Neutrophil (primary cell): ENCODE data around the gene SCN3A.

ENCODE experiments used
- H3K27ac ChIP-seq: fragments of 200-600 bp; sonication (generic); 2 replicates; pipeline ENCODE4 v1.5.1; 2016; ENCODE audit warnings: mild to moderate bottlenecking, moderate library complexity
- H3K27me3 ChIP-seq: fragments of 200-600 bp; sonication (generic); 2 replicates; pipeline ENCODE4 v1.6.0; 2016; ENCODE audit warnings: mild to moderate bottlenecking
- H3K36me3 ChIP-seq: fragments of 200-600 bp; sonication (generic); 2 replicates; pipeline ENCODE4 v1.5.1; 2017
- H3K4me1 ChIP-seq, 2 experiments: fragments of 200-600 bp in 1 of 2; sonication (generic) in 1 of 2; 1 replicate in 1 of 2; 2 replicates in 1 of 2; pipeline versions ENCODE4 v1.5.1 to v1.6.1; 2013 to 2016; ENCODE audit warnings: low read depth in 1 of 2, low read length in 1 of 2, mild to moderate bottlenecking in 1 of 2, moderate library complexity in 1 of 2; ENCODE audit not compliant: control insufficient read depth in 1 of 2, insufficient read depth in 1 of 2
- H3K4me3 ChIP-seq, 2 experiments: fragments of 200-600 bp in 1 of 2; sonication (generic) in 1 of 2; 1 replicate in 1 of 2; 2 replicates in 1 of 2; pipeline ENCODE4 v1.5.1; 2013 to 2016; ENCODE audit warnings: low read depth in 1 of 2, low read length in 1 of 2, mild to moderate bottlenecking in 1 of 2, moderate library complexity in 1 of 2
- H3K9me3 ChIP-seq: fragments of 200-600 bp; sonication (generic); 2 replicates; pipeline ENCODE4 v1.5.1; 2016
- CTCF ChIP-seq: fragments of 200-600 bp; sonication (generic); IDR thresholded peaks from 2 replicates; pipeline ENCODE4 v1.5.1; 2016; ENCODE audit warnings: antibody characterized with exemption

Gene SCN3A

GRCh38 chr2:165164201-165164600 lies 39.6 kb downstream of the SCN3A start:
- H3K36me3 ChIP-seq, result no peaks in the 10 kb centered on the region
- H3K9me3 ChIP-seq, result no peaks in the 10 kb centered on the region
- H3K4me3 ChIP-seq, result no peak overlapping the region
- no peak overlapping the region for H3K27ac ChIP-seq
- TF ChIP-seq CTCF, result no peak
- H3K4me1 ChIP-seq, result no peaks in the 10 kb centered on the region
- H3K27me3 ChIP-seq, result no peaks in the 10 kb centered on the region

GRCh38 chr2:165163761-165164160 lies 40.1 kb downstream of the SCN3A start:
- H3K4me3 ChIP-seq, result no peak overlapping the region
- no peaks in the 10 kb centered on the region for H3K9me3 ChIP-seq
- TF ChIP-seq CTCF, result no peak
- H3K4me1 ChIP-seq, result no peaks in the 10 kb centered on the region
- no peaks in the 10 kb centered on the region for H3K36me3 ChIP-seq
- no peak overlapping the region for H3K27ac ChIP-seq
- H3K27me3 ChIP-seq, result no peaks in the 10 kb centered on the region

- Histone ChIP-seq H3K4me3 (no peak overlapping the region), H3K27ac (no peak overlapping the region), H3K4me1 (no peaks in the 10 kb centered on the region), H3K36me3 (no peaks in the 10 kb centered on the region), H3K9me3 (no peaks in the 10 kb centered on the region), H3K27me3 (no peaks in the 10 kb centered on the region)
- no peak for TF ChIP-seq CTCF
Observed at GRCh38 chr2:165162466-165162865, 41.4 kb downstream of the SCN3A start.

GRCh38 chr2:165161510-165161909 lies 42.3 kb downstream of the SCN3A start:
- no peaks in the 10 kb centered on the region for H3K36me3 ChIP-seq
- no peaks in the 10 kb centered on the region for H3K4me1 ChIP-seq
- no peak for TF ChIP-seq CTCF
- H3K4me3 ChIP-seq, result no peak overlapping the region
- no peaks in the 10 kb centered on the region for H3K27me3 ChIP-seq
- no peaks in the 10 kb centered on the region for H3K9me3 ChIP-seq
- H3K27ac ChIP-seq, result no peak overlapping the region

- Histone ChIP-seq H3K9me3 (no peaks in the 10 kb centered on the region), H3K4me3 (no peak overlapping the region), H3K36me3 (no peaks in the 10 kb centered on the region), H3K27me3 (no peaks in the 10 kb centered on the region), H3K4me1 (no peaks in the 10 kb centered on the region), H3K27ac (no peak overlapping the region)
- no peak for TF ChIP-seq CTCF
Observed at GRCh38 chr2:165157160-165157559, 46.7 kb downstream of the SCN3A start.

- H3K27me3 ChIP-seq, result no peaks in the 10 kb centered on the region
- no peaks in the 10 kb centered on the region for H3K36me3 ChIP-seq
- no peak overlapping the region for H3K27ac ChIP-seq
- no peak for TF ChIP-seq CTCF
- no peak overlapping the region for H3K4me3 ChIP-seq
- H3K4me1 ChIP-seq, result no peaks in the 10 kb centered on the region
- no peaks in the 10 kb centered on the region for H3K9me3 ChIP-seq
Observed at GRCh38 chr2:165155152-165155551, 48.7 kb downstream of the SCN3A start.
